ENCODE measurements around the gene C1QTNF1.
A peak's percentile ranks its signal among the peaks of the same experiment; 100 is the strongest.

The C1QTNF1 gene

GRCh38 chr17:79043191-79043930, 19.4 kb downstream of the C1QTNF1 start:
- DNase-seq (ENCODE audit: low read depth in 2 of 2) = no peak
- no peak overlapping the region for H3K4me3 ChIP-seq (replicated peaks in 1 of 2; ENCODE audit: low read depth in 2 of 2, low read length in 2 of 2)
- TF ChIP-seq CTCF (IDR thresholded peaks at IDR 0.05; ENCODE audit: low read depth, low read length) = no peak

- no peak for TF ChIP-seq CTCF (IDR thresholded peaks at IDR 0.05; ENCODE audit: low read depth, low read length)
- H3K4me3 ChIP-seq (replicated peaks in 1 of 2; ENCODE audit: low read depth in 2 of 2, low read length in 2 of 2) = no peak overlapping the region
- no peak for DNase-seq (ENCODE audit: low read depth in 2 of 2)
These were observed 20.0 kb downstream of the C1QTNF1 start for GRCh38 chr17:79043931-79044320.

GRCh38 chr17:79044462-79044861, 20.5 kb downstream of the C1QTNF1 start:
- DNase-seq (ENCODE audit: low read depth in 2 of 2) = no peak
- no peak for TF ChIP-seq CTCF (IDR thresholded peaks at IDR 0.05; ENCODE audit: low read depth, low read length)
- no peak overlapping the region for H3K4me3 ChIP-seq (replicated peaks in 1 of 2; ENCODE audit: low read depth in 2 of 2, low read length in 2 of 2)

GRCh38 chr17:79045001-79045729, 21.2 kb downstream of the C1QTNF1 start:
- no peak for DNase-seq (ENCODE audit: low read depth in 2 of 2)
- no peak for TF ChIP-seq CTCF (IDR thresholded peaks at IDR 0.05; ENCODE audit: low read depth, low read length)
- H3K4me3 ChIP-seq (replicated peaks in 1 of 2; ENCODE audit: low read depth in 2 of 2, low read length in 2 of 2) = no peak overlapping the region

DNA sequence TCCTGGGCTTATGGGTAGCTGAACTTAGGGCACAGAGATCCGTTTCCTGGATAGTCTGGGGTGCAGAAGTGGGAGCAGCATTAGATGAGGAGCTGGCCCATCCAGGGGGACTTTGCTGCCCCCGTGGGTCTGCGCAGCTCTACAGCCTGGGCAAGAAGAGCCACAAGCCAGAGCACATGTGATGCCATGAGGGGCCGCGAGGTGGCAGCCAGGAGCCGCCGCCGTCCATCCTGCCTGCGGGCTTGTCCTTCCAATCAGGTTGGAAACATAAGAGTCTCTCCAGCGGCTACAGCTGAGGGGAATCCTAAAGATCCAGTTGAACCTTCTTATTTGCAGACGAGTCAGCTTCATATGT, 21.9 kb downstream of the C1QTNF1 start:
- no peak overlapping the region for H3K4me3 ChIP-seq (replicated peaks in 1 of 2; ENCODE audit: low read depth in 2 of 2, low read length in 2 of 2)
- peak; percentile 84 for DNase-seq (ENCODE audit: low read depth in 2 of 2)
- TF ChIP-seq CTCF (IDR thresholded peaks at IDR 0.05; ENCODE audit: low read depth, low read length) = peak; percentile 98

DNA sequence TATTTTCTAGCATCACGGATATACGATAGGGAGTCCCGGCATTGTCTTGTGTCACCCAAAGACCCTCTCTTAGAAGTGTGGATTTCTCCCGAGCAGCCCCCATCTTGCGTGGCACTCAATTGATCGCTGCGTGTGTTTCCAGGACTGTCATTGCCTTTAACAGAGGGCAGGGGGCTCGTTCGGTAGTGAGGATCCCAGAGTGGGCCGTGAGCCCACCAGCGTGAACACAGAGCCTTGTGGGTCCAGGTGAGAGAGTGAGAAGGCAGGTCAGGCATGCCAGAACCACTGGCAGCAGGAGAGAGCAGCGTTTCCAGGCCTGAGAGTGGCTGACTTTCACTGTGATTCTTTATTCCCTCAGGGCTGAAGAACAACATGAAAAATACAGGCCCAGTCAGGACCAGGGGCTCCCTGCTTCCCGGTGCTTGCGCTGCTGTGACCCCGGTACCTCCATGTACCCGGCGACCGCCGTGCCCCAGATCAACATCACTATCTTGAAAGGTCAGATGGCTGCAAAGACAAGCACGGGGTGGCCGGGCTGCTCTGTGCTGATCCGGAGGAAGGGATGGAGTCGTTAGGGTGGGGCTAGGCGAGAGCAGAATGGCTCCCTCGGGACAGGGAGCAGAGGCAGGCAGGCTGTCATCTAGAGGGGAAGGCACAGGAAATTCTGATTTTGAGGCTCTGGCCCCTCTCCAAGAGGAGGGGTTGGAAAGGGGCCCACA, 22.4 kb downstream of the C1QTNF1 start:
- no peak for DNase-seq (ENCODE audit: low read depth in 2 of 2)
- H3K4me3 ChIP-seq (replicated peaks in 1 of 2; ENCODE audit: low read depth in 2 of 2, low read length in 2 of 2) = no peak overlapping the region
- no peak for TF ChIP-seq CTCF (IDR thresholded peaks at IDR 0.05; ENCODE audit: low read depth, low read length)

Data from cardiac fibroblast (primary cell).